GM18520 (cell line): ENCODE results near the gene MED12L.
"Not testable (repeated sequence)": the region's sequence is repeated elsewhere in the genome, so short reads cannot be mapped to it uniquely, and the experiment has no call there.

Source experiments
- ATAC-seq: cut with Tn5 transposase; IDR thresholded peaks from one replicate; pipeline ENCODE4 v1.9.1; 2021; ENCODE audit not compliant: unreplicated experiment

The MED12L gene

GRCh38 chr3:151135541-151136337 lies 50.3 kb downstream of the MED12L start:
- no peak for ATAC-seq

GRCh38 chr3:151142929-151143328 lies 57.5 kb downstream of the MED12L start:
- ATAC-seq = no peak

GRCh38 chr3:151144016-151144415 lies 58.6 kb downstream of the MED12L start:
- ATAC-seq = no peak

GRCh38 chr3:151144760-151145159 lies 59.3 kb downstream of the MED12L start:
- no peak for ATAC-seq

GRCh38 chr3:151145713-151146070 lies 60.2 kb downstream of the MED12L start:
- ATAC-seq = no peak

- peak; percentile 77 for ATAC-seq
These were observed 60.7 kb downstream of the MED12L start for GRCh38 chr3:151146071-151146730.

- no peak for ATAC-seq
These were observed 61.2 kb downstream of the MED12L start for GRCh38 chr3:151146731-151147091.

- no peak for ATAC-seq
These were observed 61.8 kb downstream of the MED12L start for GRCh38 chr3:151147299-151147698.

- ATAC-seq = no peak
These were observed 67.1 kb downstream of the MED12L start for GRCh38 chr3:151152455-151153079.

GRCh38 chr3:151154566-151154965 lies 69.1 kb downstream of the MED12L start:
- ATAC-seq = no peak

- ATAC-seq = no peak
These were observed 70.1 kb downstream of the MED12L start for GRCh38 chr3:151155409-151156128.

GRCh38 chr3:151156618-151157216 lies 71.3 kb downstream of the MED12L start:
- no peak for ATAC-seq

- no peak for ATAC-seq
These were observed 74.3 kb downstream of the MED12L start for GRCh38 chr3:151159806-151160205.

- no peak for ATAC-seq
These were observed 79.8 kb downstream of the MED12L start for GRCh38 chr3:151165226-151165625.

- no peak for ATAC-seq
These were observed 80.7 kb downstream of the MED12L start for GRCh38 chr3:151166161-151166560.

- peak; percentile 53 for ATAC-seq
These were observed 83.0 kb downstream of the MED12L start for GRCh38 chr3:151168269-151169094.

- ATAC-seq = no peak
These were observed 83.9 kb downstream of the MED12L start for GRCh38 chr3:151169262-151169947.

GRCh38 chr3:151169948-151170679 lies 84.7 kb downstream of the MED12L start:
- ATAC-seq = not testable (repeated sequence)
